Measurements from ENCODE around the gene NHLRC4. TPM values are rescaled to one million over a fixed set of nuclear protein-coding genes. Genes with fewer than 3 reads are reported as not detected.

Gene NHLRC4
- total RNA-seq, 3 donors from 2014 or later = 0.26 to 0.82 (median 0.36) TPM

- TF ChIP-seq, protein P1, sequence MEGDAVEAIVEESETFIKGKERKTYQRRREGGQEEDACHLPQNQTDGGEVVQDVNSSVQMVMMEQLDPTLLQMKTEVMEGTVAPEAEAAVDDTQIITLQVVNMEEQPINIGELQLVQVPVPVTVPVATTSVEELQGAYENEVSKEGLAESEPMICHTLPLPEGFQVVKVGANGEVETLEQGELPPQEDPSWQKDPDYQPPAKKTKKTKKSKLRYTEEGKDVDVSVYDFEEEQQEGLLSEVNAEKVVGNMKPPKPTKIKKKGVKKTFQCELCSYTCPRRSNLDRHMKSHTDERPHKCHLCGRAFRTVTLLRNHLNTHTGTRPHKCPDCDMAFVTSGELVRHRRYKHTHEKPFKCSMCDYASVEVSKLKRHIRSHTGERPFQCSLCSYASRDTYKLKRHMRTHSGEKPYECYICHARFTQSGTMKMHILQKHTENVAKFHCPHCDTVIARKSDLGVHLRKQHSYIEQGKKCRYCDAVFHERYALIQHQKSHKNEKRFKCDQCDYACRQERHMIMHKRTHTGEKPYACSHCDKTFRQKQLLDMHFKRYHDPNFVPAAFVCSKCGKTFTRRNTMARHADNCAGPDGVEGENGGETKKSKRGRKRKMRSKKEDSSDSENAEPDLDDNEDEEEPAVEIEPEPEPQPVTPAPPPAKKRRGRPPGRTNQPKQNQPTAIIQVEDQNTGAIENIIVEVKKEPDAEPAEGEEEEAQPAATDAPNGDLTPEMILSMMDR (IDR thresholded peaks at IDR 0.05) = no peak
- intact Hi-C loops (cut with DNase I, micrococcal nuclease) = loop anchor here in 1 of 2 donors (10.0 kb wide), 1 partner anchor 56 kb away; no protein-coding TSS in a partner anchor
- no peak overlapping the region for H3K4me3 ChIP-seq
- DNase-seq (no peak), ATAC-seq (peak; percentile 77)
- no peaks in the 10 kb centered on the region for H3K9me3 ChIP-seq
- no peaks in the 10 kb centered on the region for H3K36me3 ChIP-seq (ENCODE audit: low read depth)
- peaks cover 17% of the 10 kb centered on the region for H3K4me1 ChIP-seq (ENCODE audit: low read depth)
Observed at GRCh38 chr16:598823-599739, 32.3 kb downstream of the NHLRC4 start.

- intact Hi-C loops (cut with DNase I, micrococcal nuclease) = no loop called here
- DNase-seq = no peak
Observed at GRCh38 chr16:600781-601180, 34.0 kb downstream of the NHLRC4 start.

GRCh38 chr16:603933-604332 is 37.1 kb downstream of the NHLRC4 start:
- intact Hi-C loops (cut with DNase I, micrococcal nuclease) = no loop called here
- Histone ChIP-seq H3K4me1 (ENCODE audit: low read depth) (no peaks in the 10 kb centered on the region), H3K9me3 (no peaks in the 10 kb centered on the region), H3K36me3 (ENCODE audit: low read depth) (no peaks in the 10 kb centered on the region), H3K4me3 (no peak overlapping the region)
- DNase-seq (no peak), ATAC-seq (no peak)
- TF ChIP-seq, protein P1 (IDR thresholded peaks at IDR 0.05) = no peak

More at GRCh38 chr16:600781-601180, 34.0 kb downstream of the NHLRC4 start:
- H3K4me3 ChIP-seq = no peak overlapping the region
- no peaks in the 10 kb centered on the region for H3K9me3 ChIP-seq
- peaks cover 3% of the 10 kb centered on the region for H3K4me1 ChIP-seq (ENCODE audit: low read depth)
- ATAC-seq = no peak
- TF ChIP-seq, protein P1 (IDR thresholded peaks at IDR 0.05) = no peak
- H3K36me3 ChIP-seq (ENCODE audit: low read depth) = no peaks in the 10 kb centered on the region

DNA sequence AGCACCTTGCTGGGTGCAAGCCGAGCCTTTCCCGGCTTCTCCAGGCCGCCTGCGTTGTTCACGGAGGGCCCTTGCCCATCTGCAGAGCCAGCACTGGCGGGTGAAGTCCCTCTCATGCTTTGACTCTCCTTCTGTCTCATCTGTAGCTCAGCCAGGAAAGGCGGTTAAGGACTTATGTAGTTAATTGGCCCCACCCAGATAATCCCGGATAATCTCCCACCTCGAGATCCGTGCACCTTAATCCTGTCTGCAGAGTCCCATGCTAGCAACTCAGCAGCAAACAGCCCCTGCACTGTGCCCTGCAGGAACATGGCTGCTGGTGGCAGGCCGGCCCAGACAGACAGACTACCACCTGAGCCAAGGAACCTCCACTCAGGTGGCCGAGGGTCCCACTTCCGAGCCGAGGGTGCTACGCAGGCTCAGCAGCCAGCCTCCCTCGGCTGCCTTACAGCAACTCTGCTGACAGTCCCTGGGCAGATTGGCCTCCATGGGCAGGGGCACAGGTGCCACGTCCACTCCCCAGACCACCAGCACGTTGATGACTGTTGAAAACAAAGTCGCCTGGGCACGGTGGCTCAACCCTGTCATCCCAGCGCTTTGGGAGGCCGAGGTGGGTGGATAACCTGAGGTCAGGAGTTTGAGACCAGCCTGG is 40.0 kb downstream of the NHLRC4 start:
- Histone ChIP-seq H3K4me3 (no peak overlapping the region), H3K36me3 (ENCODE audit: low read depth) (no peaks in the 10 kb centered on the region), H3K4me1 (ENCODE audit: low read depth) (peaks cover 11% of the 10 kb centered on the region), H3K9me3 (no peaks in the 10 kb centered on the region)
- intact Hi-C loops (cut with DNase I, micrococcal nuclease) = no loop called here
- TF ChIP-seq, protein P1 (IDR thresholded peaks at IDR 0.05) = no peak
- DNase-seq = no peak
- no peak for ATAC-seq

- Histone ChIP-seq H3K9me3 (no peaks in the 10 kb centered on the region), H3K4me1 (ENCODE audit: low read depth) (peaks cover 11% of the 10 kb centered on the region), H3K4me3 (no peak overlapping the region), H3K36me3 (ENCODE audit: low read depth) (no peaks in the 10 kb centered on the region)
- no peak for ATAC-seq
- TF ChIP-seq, protein P1 (IDR thresholded peaks at IDR 0.05) = no peak
- no peak for DNase-seq
- intact Hi-C loops (cut with DNase I, micrococcal nuclease) = no loop called here
Observed at GRCh38 chr16:608019-608418, 41.2 kb downstream of the NHLRC4 start.
